Medulla oblongata (tissue), 1 donor: ENCODE results near the gene PREX1.

ENCODE experiments used
- DNase-seq: peaks from one replicate; pipeline ENCODE4 v3.0.0-alpha.2; 2015; ENCODE audit errors: extremely low spot score

The PREX1 gene

GRCh38 chr20:48734104-48734749 lies 93.6 kb downstream of the PREX1 start:
- no peak for DNase-seq

GRCh38 chr20:48733296-48733790 lies 94.5 kb downstream of the PREX1 start:
- no peak for DNase-seq

GRCh38 chr20:48732081-48732829 lies 95.5 kb downstream of the PREX1 start:
- peak; percentile 70 for DNase-seq

- DNase-seq, result no peak
These were observed 96.3 kb downstream of the PREX1 start for GRCh38 chr20:48731536-48731935.

GRCh38 chr20:48730977-48731376 lies 96.8 kb downstream of the PREX1 start:
- no peak for DNase-seq

GRCh38 chr20:48729538-48729937 lies 98.3 kb downstream of the PREX1 start:
- no peak for DNase-seq

GRCh38 chr20:48728042-48728825 lies 99.6 kb downstream of the PREX1 start:
- DNase-seq, result peak; percentile 97

GRCh38 chr20:48727226-48727625 lies 100.6 kb downstream of the PREX1 start:
- DNase-seq, result no peak

- DNase-seq, result no peak
These were observed 102.2 kb downstream of the PREX1 start for GRCh38 chr20:48725555-48725991.

- DNase-seq, result no peak
These were observed 102.8 kb downstream of the PREX1 start for GRCh38 chr20:48724891-48725554.

GRCh38 chr20:48724382-48724781 lies 103.4 kb downstream of the PREX1 start:
- no peak for DNase-seq

- DNase-seq, result peak; percentile 76
These were observed 104.2 kb downstream of the PREX1 start for GRCh38 chr20:48723308-48724264.

GRCh38 chr20:48722737-48723191 lies 105.0 kb downstream of the PREX1 start:
- peak; percentile 63 for DNase-seq

GRCh38 chr20:48722002-48722731 lies 105.6 kb downstream of the PREX1 start:
- peak; percentile 86 for DNase-seq

GRCh38 chr20:48721324-48722001 lies 106.3 kb downstream of the PREX1 start:
- DNase-seq, result no peak

GRCh38 chr20:48720256-48720985 lies 107.4 kb downstream of the PREX1 start:
- DNase-seq, result no peak

- no peak for DNase-seq
These were observed 108.1 kb downstream of the PREX1 start for GRCh38 chr20:48719598-48720255.
